GM12874 (cell line): Measurements from ENCODE around the gene STAB1.
A peak's percentile ranks its signal among the peaks of the same experiment; 100 is the strongest.

Experiments
- CTCF ChIP-seq: IDR thresholded peaks from 2 replicates; pipeline ENCODE4 v1.5.1; 2011; ENCODE audit warnings: low read depth, mild to moderate bottlenecking, control low read depth, low read length, moderate library complexity; ENCODE audit not compliant: insufficient read depth

STAB1 gene

GRCh38 chr3:52534281-52535183, 39.4 kb downstream of the STAB1 start:
- TF ChIP-seq CTCF: no peak

DNA sequence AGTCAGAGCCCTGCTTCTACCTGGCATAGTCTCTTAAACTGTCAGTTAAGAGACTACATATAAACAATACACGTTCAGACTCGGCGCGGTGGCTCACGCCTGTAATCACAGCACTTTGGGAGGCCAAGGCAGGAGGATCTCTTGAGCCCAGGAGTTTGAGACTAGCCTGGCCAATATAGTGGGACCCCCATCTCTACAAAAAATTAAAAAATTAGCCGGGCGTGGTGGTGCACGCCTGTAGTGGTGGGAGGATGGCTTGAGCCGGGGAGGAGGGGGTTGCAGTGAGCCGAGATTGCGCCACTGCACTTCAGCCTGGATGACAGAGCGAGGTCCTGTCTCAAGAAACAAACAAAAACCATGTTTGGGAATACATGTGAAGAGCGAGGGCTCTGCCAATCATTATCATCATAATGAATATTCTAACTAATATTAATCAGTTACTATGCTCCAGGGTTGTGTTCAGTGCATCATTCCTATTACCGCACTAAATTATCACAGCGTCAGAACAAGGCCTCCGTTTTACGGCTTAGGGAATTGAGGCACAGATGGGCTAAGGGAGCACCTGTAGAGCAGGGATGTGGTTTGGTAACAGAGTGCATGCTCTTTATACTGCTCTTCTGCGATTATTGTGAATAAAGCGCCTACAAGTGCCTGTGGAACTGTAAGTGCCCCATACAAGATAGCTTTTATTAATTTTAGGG, 40.4 kb downstream of the STAB1 start:
- no peak for TF ChIP-seq CTCF

DNA sequence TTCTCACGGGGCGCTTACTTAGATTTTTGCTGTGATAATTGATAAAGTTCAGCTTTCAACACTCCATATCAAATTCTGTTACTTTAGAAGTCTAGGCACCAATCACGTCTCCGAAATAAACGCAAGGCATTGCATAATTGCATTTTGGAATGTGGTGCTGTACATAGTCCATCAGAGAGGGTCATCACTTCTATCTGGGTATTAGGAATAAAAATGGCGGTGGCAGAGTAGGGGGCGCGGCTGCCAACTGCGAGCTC, 40.9 kb downstream of the STAB1 start:
- no peak for TF ChIP-seq CTCF

- peak; percentile 19; the same call in 1 of the 2 replicates for TF ChIP-seq CTCF
Measured at GRCh38 chr3:52536369-52537164, 41.4 kb downstream of the STAB1 start, which contains the start of gene UQCC5. Gene UQCC5 (plus strand): TSS chr3:52536605. CDS start chr3:52536756, 151 bp downstream.

DNA sequence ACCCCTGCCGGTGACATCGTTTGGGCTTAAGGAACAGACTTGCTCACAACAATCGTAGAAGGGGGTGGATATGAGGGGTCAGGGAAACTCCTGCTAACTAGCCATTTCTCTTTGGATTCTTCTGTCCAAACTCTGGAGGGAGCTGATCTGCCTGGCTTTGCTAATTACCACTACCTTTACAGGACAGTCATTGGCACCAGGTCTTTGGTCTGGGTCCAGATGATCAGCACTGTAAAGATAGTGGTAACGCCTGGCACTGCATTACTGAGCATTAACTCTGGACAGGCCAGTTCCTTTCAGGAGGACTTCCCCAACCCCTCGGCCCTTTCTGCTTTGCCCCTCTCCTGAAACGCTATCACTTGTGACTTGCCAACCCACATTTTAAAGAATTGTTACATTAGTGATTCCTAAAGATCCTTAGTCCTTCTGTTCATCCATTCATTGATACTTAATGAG, 42.1 kb downstream of the STAB1 start:
- TF ChIP-seq CTCF: no peak

DNA sequence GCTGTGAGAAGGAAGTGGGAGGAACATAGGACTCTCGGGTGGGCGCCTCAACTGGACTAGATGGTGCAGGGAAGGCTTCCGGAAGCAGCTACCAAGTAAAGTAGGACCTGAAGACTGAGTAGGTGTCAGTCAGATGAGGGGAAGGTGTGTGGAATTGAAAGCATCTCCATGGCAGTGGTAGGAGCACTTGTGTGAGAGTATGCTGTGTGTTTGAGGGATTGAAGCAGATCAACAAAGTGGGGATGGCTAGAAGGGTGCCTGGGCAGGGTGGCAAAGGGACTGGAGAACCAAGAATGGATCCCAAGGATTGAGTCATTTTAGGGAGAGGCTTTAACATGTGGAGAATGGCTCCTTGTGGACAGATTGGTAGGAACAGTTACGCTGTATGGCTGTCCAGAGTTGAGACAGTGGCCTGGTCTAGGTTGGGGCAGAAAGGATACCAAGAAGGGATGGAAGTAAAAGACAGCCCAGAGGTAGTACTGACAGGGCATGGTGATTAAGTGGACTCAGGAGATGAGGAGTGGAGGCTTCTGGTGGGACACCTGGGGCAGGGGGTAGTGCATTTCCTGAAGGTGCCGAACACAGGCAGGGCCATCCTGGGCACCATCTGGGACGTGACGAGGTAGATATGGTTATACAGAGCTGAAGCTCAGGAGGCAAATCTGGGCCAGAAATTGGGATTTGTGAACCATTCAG, 42.7 kb downstream of the STAB1 start:
- no peak for TF ChIP-seq CTCF
